GM21576 (cell line): ENCODE measurements around the gene MAPKAP1.

Experiments
- ATAC-seq: cut with Tn5 transposase; IDR thresholded peaks from one replicate; pipeline ENCODE4 v1.9.1; 2021; ENCODE audit warnings: mild to moderate bottlenecking, moderate library complexity; ENCODE audit not compliant: unreplicated experiment

MAPKAP1 gene

DNA sequence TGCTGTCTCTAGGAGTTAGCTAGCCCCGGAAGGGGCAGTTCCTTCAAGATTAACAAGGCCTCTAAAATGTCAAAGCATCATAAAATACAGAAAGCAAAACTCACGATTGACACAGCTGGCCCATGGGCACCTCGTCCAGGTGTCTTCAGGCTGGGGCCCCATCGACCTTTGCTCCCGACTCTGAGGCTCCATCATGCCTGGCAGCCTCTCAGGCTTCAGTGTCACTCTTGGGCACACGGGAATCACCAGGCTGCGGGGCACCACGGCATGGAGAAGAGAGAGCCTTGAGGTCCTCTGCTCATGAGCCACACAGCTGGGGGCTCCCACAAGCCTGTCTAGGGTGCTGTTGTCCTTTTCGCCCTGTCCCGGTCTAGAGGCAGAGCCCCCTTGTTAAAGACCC is 284.2 kb downstream of the MAPKAP1 start:
- no peak for ATAC-seq

DNA sequence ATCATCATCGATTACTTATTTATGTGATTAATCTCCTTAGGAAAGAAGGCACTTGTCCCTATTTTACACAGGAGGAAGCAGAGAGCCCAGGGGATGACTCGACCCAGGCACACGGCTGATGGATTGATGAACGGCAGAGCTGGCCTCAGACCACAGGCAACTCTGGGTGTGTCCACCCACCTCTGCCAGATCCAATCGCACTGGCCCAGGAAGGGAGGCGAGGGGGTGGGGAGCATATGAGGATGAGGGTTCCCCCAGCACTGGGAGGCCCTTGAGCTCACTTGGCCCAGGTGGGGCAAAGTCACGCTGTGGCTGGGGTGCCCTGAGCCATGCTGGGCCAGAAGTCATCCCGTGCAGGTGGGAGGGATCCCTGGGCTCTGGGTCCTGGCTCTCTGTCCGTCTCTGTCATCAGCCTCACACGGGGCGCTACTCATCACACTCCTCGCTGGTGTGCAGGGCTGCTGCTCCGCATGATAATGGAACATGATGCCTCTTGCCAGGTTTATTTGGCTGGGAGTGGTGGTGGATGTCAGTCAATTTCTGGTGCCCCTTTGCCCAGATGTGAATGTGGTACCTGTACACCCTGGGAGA is 285.3 kb downstream of the MAPKAP1 start:
- ATAC-seq: no peak

DNA sequence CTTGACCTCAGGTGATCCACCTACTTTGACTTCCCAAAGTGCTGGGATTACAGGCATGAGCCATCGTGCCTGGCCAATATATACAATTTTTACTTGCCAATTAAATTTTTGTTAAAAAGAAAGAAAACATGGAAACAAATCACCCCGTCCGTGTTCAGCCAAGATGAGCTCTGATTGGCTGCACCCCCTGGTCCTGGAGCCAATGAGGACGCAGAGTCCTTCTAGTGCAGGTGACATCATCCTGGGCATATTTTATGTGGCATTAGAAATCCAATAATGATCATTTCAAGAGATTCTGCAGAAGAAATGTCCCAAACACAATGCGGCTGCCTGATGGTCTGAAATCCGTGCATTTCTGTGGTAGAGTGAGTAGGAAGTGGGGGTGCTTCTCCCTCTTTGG is 285.8 kb downstream of the MAPKAP1 start:
- no peak for ATAC-seq

DNA sequence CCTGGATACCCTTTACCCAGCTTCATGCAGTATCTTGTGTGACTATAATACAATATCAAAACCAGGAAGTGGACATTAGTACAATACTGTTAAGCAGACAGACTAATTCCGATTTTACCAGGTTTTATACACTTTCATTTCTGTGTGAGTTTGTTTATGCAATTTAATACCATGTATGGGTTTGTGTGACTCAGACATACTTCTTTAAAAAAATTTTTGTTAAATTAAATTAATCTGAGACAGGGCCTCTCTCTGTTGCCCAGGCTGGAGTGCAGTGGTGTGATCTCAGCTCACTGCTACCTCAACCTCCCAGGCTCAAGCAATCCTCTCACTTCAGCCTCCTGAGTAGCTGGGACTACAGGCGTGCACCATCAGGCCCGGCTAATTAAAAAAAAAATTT is 288.6 kb downstream of the MAPKAP1 start:
- no peak for ATAC-seq

DNA sequence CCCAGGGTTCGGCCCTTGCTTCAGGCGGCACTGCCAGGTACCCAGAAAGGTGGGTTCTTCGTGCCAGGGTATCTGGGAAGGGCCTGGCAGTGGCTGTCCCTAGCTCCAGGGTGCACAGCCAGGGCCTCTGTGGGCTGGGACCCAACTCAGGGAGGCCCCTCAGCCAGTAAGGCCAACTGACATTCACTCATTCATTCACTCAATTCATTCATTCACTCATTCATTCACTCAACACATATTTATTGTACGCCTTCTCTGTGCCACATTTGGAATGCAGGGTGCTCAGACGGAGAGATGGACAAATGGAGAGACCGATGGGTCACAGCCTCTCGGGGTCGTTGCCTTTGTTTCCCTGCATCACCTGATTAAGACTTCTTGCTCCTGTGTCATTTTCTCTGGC is 290.5 kb downstream of the MAPKAP1 start:
- ATAC-seq: no peak

DNA sequence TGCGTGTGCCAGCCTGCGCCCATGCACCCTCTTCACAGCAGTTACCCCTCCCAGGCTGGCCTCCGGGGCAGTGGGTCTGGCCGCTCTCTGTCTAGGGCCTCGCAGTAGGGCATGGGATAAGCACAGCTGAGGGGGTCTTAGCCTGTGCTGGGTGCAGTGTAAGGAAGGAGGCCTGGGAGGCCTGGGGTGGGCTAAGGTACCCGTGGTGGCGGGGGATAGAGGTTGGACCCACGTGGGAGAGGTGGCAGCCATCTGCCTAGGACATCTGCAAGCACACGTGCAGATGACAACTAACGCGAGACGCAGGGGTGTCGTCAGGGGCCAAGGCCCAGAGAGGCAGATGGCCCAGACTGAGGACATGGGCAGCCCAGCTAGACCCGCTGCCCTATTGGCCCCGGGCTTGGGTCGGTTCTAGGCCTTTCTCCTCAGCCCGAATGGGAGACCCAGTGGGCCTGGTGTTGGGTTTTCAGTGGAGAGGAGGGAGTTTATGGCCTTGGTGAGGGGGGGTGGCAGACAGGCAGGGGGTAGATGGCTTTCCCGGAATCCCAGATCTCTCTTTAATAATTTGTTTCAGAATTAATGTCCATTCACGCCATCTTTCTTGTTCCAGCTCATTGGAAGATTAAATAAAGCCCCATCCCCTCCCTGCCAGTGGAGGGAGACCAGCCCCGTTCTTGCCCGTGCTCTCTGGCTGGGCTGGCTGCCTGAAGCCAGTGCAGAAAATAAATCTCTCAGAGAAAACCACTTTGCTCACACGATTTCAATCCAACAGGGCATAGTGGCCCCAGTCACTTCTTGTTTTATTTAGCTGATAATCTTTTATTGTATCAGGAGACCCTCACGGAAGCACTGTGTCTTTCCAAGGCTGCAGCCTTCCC is 291.2 kb downstream of the MAPKAP1 start:
- ATAC-seq: no peak

DNA sequence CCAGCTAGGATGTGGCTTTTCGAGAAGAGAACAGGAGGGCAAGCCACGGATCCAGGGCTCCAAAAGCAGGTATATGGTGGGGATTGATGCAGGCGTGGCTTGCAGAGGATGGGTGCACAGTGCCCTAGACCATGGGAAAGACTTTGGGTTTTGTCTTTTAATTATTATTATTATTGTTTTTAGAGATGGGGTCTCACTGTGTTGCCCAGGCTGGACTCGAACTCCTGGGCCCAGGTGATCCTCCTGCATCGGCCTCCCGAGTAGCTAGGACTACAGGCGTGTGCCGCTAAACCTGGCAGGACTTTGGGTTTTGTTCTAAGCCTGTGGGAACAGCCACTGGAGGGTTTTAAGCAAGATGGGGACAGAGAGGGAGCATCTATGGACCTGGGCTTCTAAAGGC is 293.4 kb downstream of the MAPKAP1 start:
- ATAC-seq: no peak

DNA sequence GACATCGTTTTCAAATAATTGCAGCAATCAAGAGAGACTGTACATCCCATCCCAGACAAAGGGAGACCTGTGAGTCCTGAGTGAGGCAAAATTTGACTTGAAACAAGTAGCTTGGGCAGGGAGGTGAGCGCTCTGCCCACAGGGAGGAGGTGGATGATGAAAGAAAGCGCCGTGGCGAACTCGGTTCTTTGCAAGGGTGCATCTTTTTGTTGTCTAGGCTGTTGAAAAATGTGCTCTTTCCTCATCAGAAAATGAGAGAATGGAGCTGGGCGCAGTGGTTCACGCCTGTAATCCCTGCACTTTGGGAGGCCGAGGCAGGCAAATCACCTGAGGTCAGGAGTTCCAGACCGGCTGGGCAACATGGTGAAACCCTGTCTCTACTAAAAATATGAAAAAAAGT is 294.8 kb downstream of the MAPKAP1 start:
- ATAC-seq: no peak

DNA sequence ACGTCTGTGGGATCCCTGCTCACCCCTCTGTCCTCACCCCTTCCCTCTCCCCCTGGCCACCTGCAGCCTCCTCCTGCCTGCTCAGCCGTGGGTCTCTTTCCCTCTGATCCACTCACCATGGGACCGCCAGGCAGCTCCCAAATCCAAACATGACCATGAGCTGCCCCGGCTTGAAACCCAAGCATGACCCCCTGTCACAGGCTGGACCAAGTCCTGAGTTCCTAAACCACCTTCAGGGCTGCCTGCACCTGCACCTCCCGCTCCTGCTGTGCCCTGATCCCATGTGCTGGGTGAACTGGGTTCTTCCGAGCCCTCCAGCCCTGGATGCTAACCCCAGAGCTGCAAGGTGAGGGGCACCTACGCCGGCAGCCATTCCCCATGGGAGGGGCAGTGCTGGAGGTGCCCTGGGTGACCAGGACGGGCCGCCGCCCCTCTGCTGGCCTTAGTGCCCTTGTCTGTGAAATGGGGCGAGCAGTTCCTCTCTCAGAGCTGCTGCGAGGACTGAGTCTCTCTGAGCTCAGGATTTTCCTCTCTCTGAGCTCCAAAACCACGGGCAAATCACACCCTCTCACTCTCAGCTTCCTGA is 295.7 kb downstream of the MAPKAP1 start:
- ATAC-seq: no peak

DNA sequence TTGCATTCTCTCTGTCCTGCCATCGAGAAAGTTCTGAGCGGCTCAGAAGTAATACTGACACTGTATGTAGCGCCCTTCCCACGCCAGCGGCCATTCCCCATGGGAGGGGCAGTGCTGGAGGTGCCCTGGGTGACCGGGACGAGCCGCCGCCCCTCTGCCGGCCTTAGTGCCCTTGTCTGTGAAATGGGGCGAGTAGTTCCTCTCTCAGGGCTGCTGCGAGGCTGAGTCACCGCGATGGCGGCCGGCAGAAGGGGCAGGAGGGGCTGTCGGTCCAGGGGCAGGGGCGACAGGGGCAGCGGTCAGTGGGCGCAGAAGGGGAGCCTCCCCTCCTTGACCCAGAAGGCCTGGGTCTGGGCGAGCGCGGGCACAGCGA is 296.5 kb downstream of the MAPKAP1 start:
- ATAC-seq: no peak

DNA sequence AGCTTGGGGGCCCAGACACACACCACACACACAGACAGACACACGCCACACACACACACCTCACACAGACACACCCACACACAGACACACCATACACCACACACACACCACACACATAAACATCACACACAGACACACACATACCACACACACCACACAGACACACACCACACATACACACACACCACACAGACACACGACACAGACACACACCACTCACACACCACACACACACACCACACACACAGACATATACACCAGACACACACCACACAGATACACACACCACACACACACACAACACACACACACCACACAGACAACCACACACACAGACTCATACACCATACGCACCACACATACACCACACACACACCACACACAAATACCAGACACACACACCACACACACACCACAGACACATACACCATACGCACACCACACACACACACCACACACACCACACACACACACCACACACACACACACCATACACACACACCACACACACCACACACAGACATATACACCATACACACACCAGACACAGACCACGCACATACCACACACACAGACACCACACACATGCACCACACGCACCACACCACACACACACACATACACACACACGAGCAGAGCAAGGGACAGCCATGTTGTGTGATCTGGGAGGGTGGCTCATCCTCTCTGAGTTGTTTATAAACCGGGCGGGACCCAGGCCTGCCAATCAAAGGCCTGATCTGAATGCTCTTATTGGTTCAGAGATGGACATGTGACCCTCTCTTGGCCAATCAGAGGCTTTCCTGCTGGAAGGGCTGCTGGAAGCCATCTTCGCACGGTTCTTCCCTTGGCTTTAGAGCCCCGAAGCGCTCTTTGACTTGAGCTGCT is 297.1 kb downstream of the MAPKAP1 start:
- no peak for ATAC-seq

DNA sequence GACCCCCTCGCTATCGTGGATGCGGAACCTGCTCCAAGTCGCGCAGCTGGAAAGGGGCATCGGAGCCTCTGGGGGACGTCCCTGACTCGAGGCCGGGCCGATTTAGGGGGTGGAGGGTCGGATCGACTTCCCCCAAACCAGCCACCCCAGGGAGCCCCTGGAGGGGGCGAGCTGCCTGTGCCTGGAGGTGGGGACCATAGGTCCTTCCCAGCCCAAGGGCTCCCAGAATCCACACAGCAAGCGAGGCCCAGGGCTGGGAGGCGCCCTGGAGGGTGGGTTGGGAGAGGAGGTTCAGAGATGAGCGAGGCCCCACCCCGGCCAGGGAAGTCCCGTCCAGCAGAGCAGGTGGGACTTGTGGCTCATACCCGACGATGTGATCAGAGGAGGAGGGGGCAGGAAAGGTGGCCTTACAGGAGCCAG is 297.8 kb downstream of the MAPKAP1 start:
- no peak for ATAC-seq

DNA sequence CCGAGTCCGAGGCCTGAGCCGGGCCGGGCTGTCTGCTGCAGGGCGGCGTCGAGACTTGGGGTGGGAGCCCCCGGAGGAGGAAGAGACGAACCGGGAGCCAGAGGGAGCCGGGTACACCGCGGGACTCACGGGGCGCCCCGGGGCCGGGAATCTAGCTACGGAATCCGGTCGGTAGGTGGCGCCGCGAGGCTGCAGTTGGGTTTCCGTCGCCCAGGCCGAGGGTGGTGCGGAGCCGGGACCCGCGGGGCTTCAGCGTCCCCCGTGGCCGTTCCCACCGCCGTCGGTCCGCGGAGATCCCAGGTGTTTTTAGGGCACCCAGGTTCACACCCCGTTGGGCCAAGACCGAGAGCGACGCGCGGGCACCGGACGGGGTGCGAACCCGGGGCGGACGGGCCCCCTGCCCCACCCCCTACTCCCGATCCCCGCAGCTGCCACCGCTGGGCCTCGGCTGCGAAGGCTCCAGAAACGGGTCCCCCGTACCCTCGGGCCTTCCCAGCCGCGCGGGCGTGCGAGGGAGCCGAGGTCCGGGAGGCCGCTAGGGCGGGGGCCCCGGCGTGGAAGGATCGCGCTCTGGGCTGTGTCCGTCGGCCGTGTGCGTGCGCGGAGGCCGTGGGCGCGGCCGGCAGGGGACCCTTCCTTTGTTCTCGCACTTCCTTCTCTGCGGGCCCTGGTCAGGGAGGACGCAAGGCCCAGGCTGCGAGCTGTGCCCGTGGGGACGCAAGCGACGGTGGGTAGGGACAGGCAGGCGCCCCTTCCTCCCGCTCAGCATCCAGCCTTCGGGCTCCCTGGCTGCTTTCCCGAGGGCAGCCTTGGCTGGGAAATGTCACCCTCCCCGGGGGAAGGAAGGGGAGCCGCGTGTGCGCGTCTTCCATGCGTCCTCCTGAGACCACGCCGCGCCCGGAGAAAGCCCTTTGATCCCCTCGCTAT is 298.8 kb downstream of the MAPKAP1 start:
- ATAC-seq: no peak

DNA sequence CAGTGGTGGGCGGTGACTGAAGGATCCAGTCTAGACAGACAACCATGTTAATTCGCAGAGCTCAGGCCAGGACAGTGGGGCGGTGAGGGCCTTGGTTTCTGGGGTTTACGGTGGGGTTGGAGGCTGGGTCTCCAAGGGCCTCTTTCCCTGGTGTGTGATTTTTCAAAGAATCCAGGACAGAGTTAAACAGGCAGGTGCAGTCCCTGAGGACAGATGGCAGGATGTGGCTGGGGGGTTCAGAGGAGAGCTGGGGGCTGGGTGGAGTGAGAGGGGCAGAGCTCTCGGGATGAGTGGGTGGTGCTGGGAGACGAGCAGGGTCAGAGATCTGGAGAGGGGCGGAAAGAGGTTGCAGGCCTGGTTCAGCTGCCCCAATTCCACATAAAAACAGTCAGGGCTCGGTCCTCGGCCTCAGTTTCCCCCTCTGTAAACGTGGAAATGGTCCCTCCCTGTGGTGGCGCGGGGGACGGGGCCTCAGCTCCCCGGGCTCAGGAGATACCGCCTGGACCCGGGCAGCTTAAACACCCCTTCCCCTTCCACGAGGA is 299.5 kb downstream of the MAPKAP1 start:
- no peak for ATAC-seq

DNA sequence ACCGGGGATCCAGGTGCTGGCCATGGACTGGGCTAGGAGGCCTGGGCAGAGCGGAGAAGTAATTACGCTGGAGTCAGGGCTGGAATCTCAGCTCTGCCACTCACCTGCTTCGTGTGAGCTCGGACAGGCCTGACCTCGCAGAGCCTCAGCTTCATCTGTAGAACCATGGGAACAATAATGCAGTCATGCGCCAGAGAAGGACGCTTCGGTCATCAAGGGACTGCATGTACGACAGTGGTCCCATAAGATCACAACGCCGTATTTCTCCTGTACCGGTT is 300.3 kb downstream of the MAPKAP1 start:
- ATAC-seq: no peak

DNA sequence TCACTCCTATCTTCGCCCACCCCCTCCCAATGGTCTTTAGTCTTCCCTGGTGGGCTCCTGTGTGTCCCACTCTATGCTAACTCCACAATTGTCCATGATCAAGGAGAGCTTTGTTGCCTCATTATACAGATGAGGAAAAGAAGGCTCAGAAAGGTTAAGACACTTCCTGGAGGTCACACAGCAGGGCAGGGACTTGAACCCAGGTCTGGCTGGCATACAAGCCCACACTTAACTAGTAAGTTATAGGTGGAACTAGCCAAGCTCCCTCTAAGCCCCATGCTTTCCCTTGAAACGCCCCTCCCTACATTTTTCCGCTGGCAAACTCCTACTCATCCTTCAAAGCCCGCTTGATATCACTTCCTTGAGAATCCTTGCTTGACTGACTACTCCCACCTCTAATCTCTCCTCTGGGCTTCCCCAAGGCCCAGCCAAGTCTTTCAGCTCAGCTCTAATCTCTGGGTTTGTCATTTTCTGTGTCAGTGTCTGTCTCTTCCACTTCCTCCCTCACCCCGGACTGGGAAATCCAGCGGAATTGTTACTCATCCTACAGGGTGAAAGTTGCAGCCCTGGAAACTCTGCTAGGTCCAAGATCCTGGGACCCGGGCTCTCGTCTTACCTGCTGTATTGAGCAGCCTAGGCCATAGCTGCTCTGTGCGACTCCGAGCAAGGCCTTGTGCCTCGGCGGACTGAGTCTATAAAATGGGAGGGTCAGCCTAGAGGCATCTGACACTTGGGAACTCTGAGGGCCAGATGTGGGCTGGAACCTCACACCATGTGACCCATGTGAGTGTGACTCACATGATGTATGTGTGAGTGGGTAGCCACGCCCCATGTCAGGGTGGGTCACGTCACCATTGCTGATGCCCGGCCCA is 300.8 kb downstream of the MAPKAP1 start:
- no peak for ATAC-seq

DNA sequence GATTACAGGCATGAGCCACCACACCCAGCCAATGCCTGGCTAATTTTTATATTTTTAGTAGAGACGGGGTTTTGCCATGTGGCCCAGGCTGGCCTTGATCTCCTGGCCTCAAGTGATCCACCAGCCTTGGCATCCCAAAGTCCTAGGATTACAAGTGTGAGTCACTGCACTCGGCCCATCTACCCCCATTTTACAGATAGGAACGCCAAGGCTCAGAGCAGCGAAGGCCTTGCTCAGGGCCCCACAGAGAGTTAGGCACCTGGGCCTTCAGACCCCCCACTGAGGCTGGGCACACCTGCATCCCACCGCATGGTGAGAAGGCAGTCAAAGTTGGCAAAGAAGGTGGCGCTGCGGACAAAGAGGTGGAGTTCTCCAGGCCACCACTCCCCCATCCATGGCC is 302.3 kb downstream of the MAPKAP1 start:
- no peak for ATAC-seq

DNA sequence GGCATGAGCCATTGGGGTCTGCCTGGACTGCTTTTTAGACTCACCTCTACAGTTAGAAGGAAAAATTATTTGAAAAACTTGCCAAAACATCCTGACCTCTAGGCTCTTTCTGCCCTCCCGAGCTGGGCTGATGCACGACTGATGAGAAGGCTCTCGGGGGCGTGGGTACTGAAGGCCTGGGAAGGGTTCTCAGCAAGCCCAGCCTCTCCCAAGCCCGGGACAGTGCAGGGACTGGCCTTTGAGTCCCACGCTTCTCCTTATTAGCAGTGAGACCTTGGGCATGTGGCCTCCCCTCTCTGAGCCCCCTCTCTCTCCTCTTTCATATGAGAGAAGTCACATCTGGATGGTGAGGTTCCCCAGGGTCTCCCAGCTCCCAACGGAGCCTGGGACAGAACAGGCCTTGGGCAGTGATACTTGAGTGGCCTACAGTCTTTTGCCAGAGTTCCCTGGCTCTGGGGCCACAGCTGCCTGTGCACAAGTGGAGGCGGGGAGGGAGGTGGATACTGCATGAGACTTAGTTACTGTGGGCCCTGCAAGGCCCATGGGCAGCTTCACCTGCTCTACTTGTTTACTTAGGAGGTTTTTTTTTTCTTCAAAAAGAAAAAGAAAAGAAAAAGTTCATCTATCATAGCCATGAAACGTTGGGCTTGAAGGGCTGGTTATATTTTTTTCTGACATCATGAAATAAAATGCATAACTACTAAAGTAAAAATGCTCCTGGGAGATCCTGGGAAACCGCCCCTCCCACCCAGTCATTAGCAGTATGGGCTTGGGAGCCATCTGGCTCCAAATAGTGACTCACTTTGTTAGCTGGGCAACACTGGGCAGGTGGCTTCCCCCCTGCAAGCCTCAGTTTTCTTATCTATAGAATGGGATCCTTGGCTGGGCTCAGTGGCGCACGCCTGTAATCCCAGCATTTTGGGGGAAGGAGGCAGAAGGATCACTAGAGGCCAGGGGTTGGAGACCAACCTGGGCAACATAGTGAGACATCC is 306.0 kb downstream of the MAPKAP1 start:
- no peak for ATAC-seq
